CD4-positive, CD25-positive, alpha-beta regulatory T cell (primary cell): Measurements from ENCODE around the gene MS4A5. TPM values are rescaled to one million over a fixed set of nuclear protein-coding genes. Genes with fewer than 3 reads are reported as not detected.

Experiments used
- ATAC-seq, 2 donors: fragments of 150-1000 bp; cut with Tn5 transposase; one replicate each; pipeline ENCODE4 v1.10.0; 2021; ENCODE audit warnings: low read depth in 2 of 2, moderate number of reproducible peaks in 2 of 2, moderate library complexity in 1 of 2
- DNase-seq, 3 donors: peaks; one replicate each; pipeline versions ENCODE4 v3.0.0 to v3.0.0-alpha.2; 2012 to 2022; ENCODE audit warnings: mixed read lengths in 1 of 3
- H3K27ac ChIP-seq: one replicate; pipeline ENCODE4 v1.7.0; 2013; ENCODE audit warnings: mild to moderate bottlenecking, low read length; ENCODE audit not compliant: insufficient read depth, poor library complexity, severe bottlenecking
- H3K27me3 ChIP-seq: one replicate; pipeline ENCODE4 v1.7.0; 2013; ENCODE audit warnings: low read length; ENCODE audit not compliant: control insufficient read depth, insufficient read depth
- H3K36me3 ChIP-seq: one replicate; pipeline ENCODE4 v1.7.0; 2013; ENCODE audit warnings: mild to moderate bottlenecking, low read length, moderate library complexity; ENCODE audit not compliant: control insufficient read depth, insufficient read depth
- H3K4me1 ChIP-seq: 2 replicates; pipeline ENCODE4 v1.7.0; 2013; ENCODE audit warnings: mild to moderate bottlenecking, low read length; ENCODE audit not compliant: insufficient read depth, control insufficient read depth, poor library complexity, severe bottlenecking
- H3K4me3 ChIP-seq: one replicate; pipeline ENCODE4 v1.7.0; 2013; ENCODE audit warnings: low read depth, mild to moderate bottlenecking, low read length, moderate library complexity
- H3K9me3 ChIP-seq, 2 experiments: 1 replicate in 1 of 2; 2 replicates in 1 of 2; pipeline ENCODE4 v1.7.0; 2013; ENCODE audit warnings: low read length in 2 of 2, mild to moderate bottlenecking in 1 of 2, moderate library complexity in 1 of 2; ENCODE audit not compliant: control insufficient read depth in 2 of 2
- H3K27ac Mint-ChIP-seq, 3 donors: one replicate each; pipeline ENCODE4 v1.8.0; 2020 to 2022; ENCODE audit warnings: mild to moderate bottlenecking in 3 of 3, mixed read lengths in 3 of 3, moderate library complexity in 2 of 3
- H3K27me3 Mint-ChIP-seq: one replicate; pipeline ENCODE4 v1.8.0; 2022; ENCODE audit warnings: mild to moderate bottlenecking, mixed read lengths
- H3K36me3 Mint-ChIP-seq: one replicate; pipeline ENCODE4 v1.8.0; 2020; ENCODE audit warnings: mixed read lengths
- H3K4me1 Mint-ChIP-seq, 4 donors: one replicate each; pipeline ENCODE4 v1.8.0; 2020 to 2022; ENCODE audit warnings: mixed read lengths in 4 of 4, mild to moderate bottlenecking in 1 of 4
- H3K4me3 Mint-ChIP-seq, 4 donors: one replicate each; pipeline ENCODE4 v1.8.0; 2020 to 2022; ENCODE audit warnings: mild to moderate bottlenecking in 4 of 4, mixed read lengths in 4 of 4, moderate library complexity in 3 of 4
- H3K9me3 Mint-ChIP-seq, 7 donors: one replicate each; pipeline ENCODE4 v1.8.0; 2020 to 2022; ENCODE audit warnings: mixed read lengths in 7 of 7, mild to moderate bottlenecking in 3 of 7, moderate library complexity in 2 of 7
- polyA plus RNA-seq, 4 donors: library from polyadenylated mRNA; unstranded; fragments of 300-500 nt; fragmentation: Illumina TruSeq; gene quantifications; one replicate each; pipeline ENCODE4 v1.2.3, GENCODE V29; 2021
- total RNA-seq: library from RNA; stranded (reverse); gene quantifications from one replicate; pipeline ENCODE4 v1.2.3, GENCODE V29; 2022

Gene MS4A5
- total and polyA plus RNA-seq, 5 donors from 2014 or later, result not detected

DNA sequence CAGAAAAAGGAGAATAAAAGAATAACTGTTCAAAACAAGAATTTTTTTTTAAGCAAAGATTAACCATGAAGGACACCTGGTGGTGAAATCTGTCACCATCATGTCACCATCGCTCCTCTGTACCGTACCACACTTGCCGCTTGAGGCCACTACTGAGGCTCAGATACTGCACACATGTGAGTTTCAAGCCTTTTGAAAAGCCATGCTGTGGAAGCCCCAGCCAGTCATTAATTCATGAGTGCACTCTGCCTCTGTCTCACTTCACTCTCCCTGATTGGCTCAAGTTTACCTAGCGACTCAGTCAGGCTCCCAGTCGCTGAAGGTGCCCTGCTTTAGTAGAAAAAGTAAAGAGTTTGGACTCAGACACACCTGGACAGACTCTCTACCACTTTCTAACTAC lies 56.6 kb downstream of the MS4A5 start:
- Histone ChIP-seq H3K9me3 (no peaks in the 10 kb centered on the region), H3K36me3 (no peaks in the 10 kb centered on the region), H3K27me3 (no peaks in the 10 kb centered on the region), H3K27ac (no peak overlapping the region), H3K4me3 (no peak overlapping the region), H3K4me1 (no peaks in the 10 kb centered on the region)
- Mint-ChIP-seq H3K9me3 (peaks cover 0 to 7% (median 0%) of the 10 kb centered on the region in 7 donors), H3K4me3 (no peak overlapping the region), H3K4me1 (peaks cover 0 to 14% (median 1%) of the 10 kb centered on the region in 4 donors), H3K27me3 (peaks cover 4% of the 10 kb centered on the region), H3K36me3 (no peaks in the 10 kb centered on the region), H3K27ac (no peak overlapping the region)
- DNase-seq, result peak in 1 of 3 donors; percentile 33
- peak; percentile 48 to 50 for ATAC-seq

DNA sequence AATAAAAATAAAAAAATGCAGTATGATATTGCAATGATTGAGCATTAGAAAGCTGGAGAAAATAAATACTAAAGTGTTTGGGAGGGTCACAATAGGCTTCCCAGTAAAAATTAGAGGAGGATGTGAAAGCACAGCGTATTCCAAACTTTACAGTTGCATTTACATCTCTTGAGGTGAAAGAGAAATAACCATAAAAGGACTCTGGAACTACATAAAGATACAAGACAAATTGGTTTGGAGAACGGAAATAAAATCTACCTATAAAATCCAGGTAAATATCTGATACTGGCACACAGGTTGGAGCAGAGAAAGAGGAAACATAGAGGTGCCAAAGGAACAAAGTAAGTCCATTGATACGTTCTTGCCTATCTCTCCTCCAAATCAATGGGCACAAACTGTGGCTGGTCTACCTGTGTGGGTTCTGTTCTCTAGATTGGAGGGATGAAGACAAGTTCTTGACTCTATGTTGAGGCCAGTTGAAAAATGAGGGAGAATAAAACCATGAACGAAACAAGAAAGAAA lies 63.2 kb downstream of the MS4A5 start, which contains the start of gene MS4A12:
MS4A12 (plus strand) TSS at position 291 of the 522 bp plus-strand sequence. CDS start 4,541 bp downstream, outside the sequence.
- Mint-ChIP-seq H3K4me1 (no peaks in the 10 kb centered on the region), H3K27ac (no peak within 1 kb of the TSS)
- H3K4me3 ChIP-seq, result no peak within 1 kb of the TSS

GRCh38 chr11:60493454-60493853 lies 64.1 kb downstream of the MS4A5 start:
- ATAC-seq (no peak), DNase-seq (no peak)
- Mint-ChIP-seq H3K4me3 (no peak overlapping the region), H3K9me3 (peaks cover 0 to 3% (median 0%) of the 10 kb centered on the region in 7 donors), H3K4me1 (no peaks in the 10 kb centered on the region), H3K36me3 (no peaks in the 10 kb centered on the region), H3K27me3 (peaks cover 13% of the 10 kb centered on the region), H3K27ac (no peak overlapping the region)
- Histone ChIP-seq H3K27ac (no peak overlapping the region), H3K4me3 (no peak overlapping the region), H3K9me3 (no peaks in the 10 kb centered on the region), H3K4me1 (no peaks in the 10 kb centered on the region), H3K36me3 (no peaks in the 10 kb centered on the region), H3K27me3 (no peaks in the 10 kb centered on the region)

More for the DNA sequence above, 63.2 kb downstream of the MS4A5 start, which contains the start of gene MS4A12:
- Mint-ChIP-seq H3K36me3 (no peaks in the 10 kb centered on the region), H3K27me3 (peaks cover 12% of the 10 kb centered on the region), H3K9me3 (peaks cover 0 to 3% (median 0%) of the 10 kb centered on the region in 7 donors), H3K4me3 (no peak within 1 kb of the TSS)
- no peak for ATAC-seq
- H3K4me1 ChIP-seq, result no peaks in the 10 kb centered on the region
- no peak within 1 kb of the TSS for H3K27ac ChIP-seq
- H3K27me3 ChIP-seq, result no peaks in the 10 kb centered on the region
- DNase-seq, result no peak
- no peaks in the 10 kb centered on the region for H3K9me3 ChIP-seq
- H3K36me3 ChIP-seq, result no peaks in the 10 kb centered on the region

Other genes starting within 250 kb of the MS4A5 start
- gene MS4A6A, start 246.5 kb upstream of the MS4A5 start, total RNA-seq, result 1.3 TPM
- under 1 TPM in 3 of 4 donors, not detected in 1; 0.29 to 0.99 (median 0.47) TPM for gene MS4A6A, start 246.5 kb upstream of the MS4A5 start, polyA plus RNA-seq
- 1.0 TPM for gene MS4A4E, start 186.4 kb upstream of the MS4A5 start, total RNA-seq
- not detected for gene MS4A4E, start 186.4 kb upstream of the MS4A5 start, polyA plus RNA-seq
- gene MS4A4A, start 148.9 kb upstream of the MS4A5 start, total RNA-seq, result not detected
- gene MS4A4A, start 148.9 kb upstream of the MS4A5 start, polyA plus RNA-seq, result not detected
- gene MS4A6E, start 102.3 kb upstream of the MS4A5 start, total RNA-seq, result not detected
- not detected for gene MS4A6E, start 102.3 kb upstream of the MS4A5 start, polyA plus RNA-seq
- 0.86 TPM for gene MS4A7, start 51.0 kb upstream of the MS4A5 start, total RNA-seq
- gene MS4A7, start 51.0 kb upstream of the MS4A5 start, polyA plus RNA-seq, result under 1 TPM in 2 of 4 donors, not detected in 2; 0.40 to 0.83 TPM
- not detected for gene MS4A14, start 33.1 kb upstream of the MS4A5 start, total RNA-seq
- gene MS4A14, start 33.1 kb upstream of the MS4A5 start, polyA plus RNA-seq, result not detected
- 0.79 TPM for gene MS4A1, start 26.3 kb downstream of the MS4A5 start, total RNA-seq
- gene MS4A1, start 26.3 kb downstream of the MS4A5 start, polyA plus RNA-seq, result 1 to 10 TPM in 3 of 4 donors, under 1 TPM in 1; 0.52 to 3.6 (median 1.3) TPM
- not detected for gene MS4A12, start 63.2 kb downstream of the MS4A5 start, total RNA-seq
- gene MS4A12, start 63.2 kb downstream of the MS4A5 start, polyA plus RNA-seq, result not detected
- gene MS4A13, start 85.8 kb downstream of the MS4A5 start, total RNA-seq, result not detected
- not detected for gene MS4A13, start 85.8 kb downstream of the MS4A5 start, polyA plus RNA-seq